Large intestine (tissue), 12 donors: Measurements from ENCODE around the gene UNC13A. TPM values are rescaled to one million over a fixed set of nuclear protein-coding genes. Genes with fewer than 3 reads are reported as not detected.
A peak's percentile ranks its signal among the peaks of the same experiment; 100 is the strongest.

Source experiments
- DNase-seq, 2 donors: peaks; one replicate each; pipeline versions ENCODE4 v3.0.0 to v3.0.0-alpha.2; 2013
- H3K27ac ChIP-seq: one replicate; pipeline ENCODE4 v1.5.1; 2013; ENCODE audit warnings: low read length
- H3K27me3 ChIP-seq: 2 replicates; pipeline ENCODE4 v1.6.1; 2013; ENCODE audit warnings: low read length; ENCODE audit not compliant: control insufficient read depth, insufficient read depth
- H3K36me3 ChIP-seq: 2 replicates; pipeline ENCODE4 v1.6.1; 2013; ENCODE audit warnings: low read length; ENCODE audit not compliant: control insufficient read depth, insufficient read depth
- H3K4me1 ChIP-seq: one replicate; pipeline ENCODE4 v1.6.1; 2013; ENCODE audit warnings: low read length; ENCODE audit not compliant: control insufficient read depth, insufficient read depth
- H3K4me3 ChIP-seq: one replicate; pipeline ENCODE4 v1.5.1; 2013; ENCODE audit warnings: low read length
- H3K9me3 ChIP-seq: one replicate; pipeline ENCODE4 v1.6.1; 2013; ENCODE audit warnings: mild to moderate bottlenecking, low read depth, low read length, moderate library complexity; ENCODE audit not compliant: control insufficient read depth
- WGBS: methylation state at CpG from one replicate; pipeline ENCODE4 v1.1.5; 2013; ENCODE audit warnings: low lambda C conversion rate; ENCODE audit not compliant: insufficient coverage; 5-methylcytosine and 5-hydroxymethylcytosine counted together
- long read RNA-seq, 11 donors: transcript quantifications; one replicate each; lab custom pipeline, GENCODE V29; 2026
- polyA plus RNA-seq: library from polyadenylated mRNA; unstranded; fragments of 120-200 nt; gene quantifications from one replicate; pipeline ENCODE4 v1.2.1, GENCODE V29; 2013

UNC13A gene
- 2.7 TPM for polyA plus RNA-seq
- long read RNA-seq, donor 1 = 0 reads
- long read RNA-seq, donor 2 = 0 reads
- long read RNA-seq, donor 3 = 0 reads
- long read RNA-seq, donor 4 = 0 reads
- long read RNA-seq, donor 5 = 0 reads
- long read RNA-seq, donor 6 = 0 reads
- long read RNA-seq, donor 7 = 0 reads
- long read RNA-seq, donor 8 = 0 reads
- long read RNA-seq, donor 9 = 0 reads
- long read RNA-seq, donor 10 = 0 reads
- long read RNA-seq, donor 11 = 0 reads

DNA sequence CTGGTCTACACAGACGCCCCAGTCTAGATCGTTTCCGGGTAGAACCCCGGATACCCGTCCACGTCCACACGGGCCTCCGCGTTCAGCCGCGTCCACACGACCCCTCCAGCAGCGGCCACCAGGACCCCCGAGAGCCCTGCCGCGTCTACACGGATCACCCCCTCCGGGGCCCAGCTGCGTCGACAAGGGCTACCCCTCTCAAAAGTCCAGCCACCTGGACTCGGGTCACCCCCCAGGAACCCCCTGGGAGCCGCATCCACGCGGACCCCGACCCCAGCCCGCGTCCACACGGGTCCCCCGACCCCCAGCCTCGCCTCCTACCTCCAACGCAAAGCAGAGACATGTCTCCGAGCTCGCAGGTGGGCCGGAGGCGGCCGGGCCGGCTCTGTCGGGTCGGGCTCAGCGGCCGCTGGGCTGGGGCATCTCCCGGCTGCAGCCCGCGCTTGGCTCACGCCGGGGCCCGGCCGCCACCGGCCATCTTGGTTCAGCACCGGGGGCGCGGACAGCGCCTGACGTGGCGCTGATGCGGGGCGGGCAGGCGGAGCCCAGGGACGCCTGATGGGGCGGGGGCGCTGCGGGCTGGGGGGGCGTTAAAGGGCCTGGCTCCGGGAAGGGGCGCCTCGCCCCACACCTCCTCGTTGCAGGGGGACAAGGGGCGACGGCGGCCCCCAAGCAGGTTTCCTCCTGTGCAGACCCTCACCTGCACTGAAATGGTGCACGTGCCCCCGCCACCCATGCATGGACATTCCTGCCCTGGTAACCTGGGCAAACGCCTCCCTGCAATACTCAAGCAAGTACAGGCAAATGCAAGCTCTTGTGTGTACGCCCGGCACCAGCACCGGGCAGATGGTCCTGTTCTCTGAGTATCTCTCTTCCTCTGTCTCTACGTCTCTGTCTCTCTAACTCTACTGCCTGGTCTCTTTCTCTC is at the start of gene UNC13A:
Gene UNC13A, minus strand, starts transcription at position 498 of the 928 bp plus-strand sequence. Its CDS starts 155 bp downstream, at position 343.
- H3K27me3 ChIP-seq = peaks cover 48% of the 10 kb centered on the region

DNA sequence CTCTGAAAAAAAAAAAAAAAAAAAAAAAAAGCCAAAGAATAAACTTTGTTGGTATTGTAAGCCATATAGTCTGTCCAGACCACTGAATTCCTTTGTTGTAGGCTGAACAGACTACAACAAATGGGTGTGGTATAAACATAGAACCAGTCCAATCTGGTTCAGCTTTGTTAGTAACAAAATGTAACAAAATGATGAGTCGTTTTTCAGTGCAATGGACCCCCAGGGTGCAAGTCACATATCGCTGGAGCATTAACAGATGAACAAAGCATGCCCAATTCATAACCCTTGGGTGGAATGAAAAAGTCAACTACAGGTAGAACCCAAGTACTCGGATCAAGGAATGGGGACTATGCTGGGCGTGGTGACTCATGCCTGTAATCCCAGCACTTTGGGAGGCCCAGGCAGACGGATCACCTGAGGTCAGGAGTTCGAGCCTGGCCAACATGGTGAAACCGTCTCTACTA is 49.6 kb upstream of the UNC13A start:
- no CpG with 5 or more reads among the region's 7 CpGs for WGBS
- Histone ChIP-seq H3K4me1 (no peaks in the 10 kb centered on the region), H3K27me3 (no peaks in the 10 kb centered on the region), H3K4me3 (no peak overlapping the region), H3K36me3 (peaks cover 25% of the 10 kb centered on the region), H3K9me3 (no peaks in the 10 kb centered on the region), H3K27ac (no peak overlapping the region)
- no peak for DNase-seq

More for the DNA sequence above, at the start of gene UNC13A:
- 0% methylated on average over 4 of the region's 77 CpGs for WGBS
- Histone ChIP-seq H3K9me3 (no peaks in the 10 kb centered on the region), H3K27ac (no peak within 1 kb of the TSS), H3K36me3 (no peaks in the 10 kb centered on the region), H3K4me3 (peak within 1 kb of the TSS; percentile 21), H3K4me1 (no peaks in the 10 kb centered on the region)
- peak in 1 of 2 donors; percentile 32 for DNase-seq

DNA sequence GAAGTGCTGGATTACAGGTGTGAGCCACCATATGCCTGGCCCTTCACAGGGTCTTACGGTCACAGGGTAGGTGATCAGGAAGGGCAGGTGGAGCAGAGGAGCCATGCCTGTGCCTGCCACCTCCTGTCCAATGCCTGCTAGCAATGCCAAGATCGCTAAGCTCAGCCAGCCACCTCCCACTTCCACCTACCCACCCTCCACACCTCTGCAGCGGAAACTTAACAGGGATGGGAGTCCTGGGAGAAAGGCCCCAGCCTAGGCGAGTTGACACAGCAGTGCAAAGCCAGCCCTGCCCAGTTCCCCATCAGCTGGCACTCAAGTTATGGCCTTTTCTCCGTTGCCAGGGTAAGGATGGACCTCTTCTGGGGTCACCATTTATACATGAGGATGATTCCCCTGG is 47.3 kb upstream of the UNC13A start:
- Histone ChIP-seq H3K4me3 (no peak overlapping the region), H3K4me1 (no peaks in the 10 kb centered on the region), H3K36me3 (peaks cover 35% of the 10 kb centered on the region), H3K27ac (no peak overlapping the region), H3K9me3 (no peaks in the 10 kb centered on the region), H3K27me3 (no peaks in the 10 kb centered on the region)
- DNase-seq = no peak
- WGBS = no CpG with 5 or more reads among the region's 5 CpGs

DNA sequence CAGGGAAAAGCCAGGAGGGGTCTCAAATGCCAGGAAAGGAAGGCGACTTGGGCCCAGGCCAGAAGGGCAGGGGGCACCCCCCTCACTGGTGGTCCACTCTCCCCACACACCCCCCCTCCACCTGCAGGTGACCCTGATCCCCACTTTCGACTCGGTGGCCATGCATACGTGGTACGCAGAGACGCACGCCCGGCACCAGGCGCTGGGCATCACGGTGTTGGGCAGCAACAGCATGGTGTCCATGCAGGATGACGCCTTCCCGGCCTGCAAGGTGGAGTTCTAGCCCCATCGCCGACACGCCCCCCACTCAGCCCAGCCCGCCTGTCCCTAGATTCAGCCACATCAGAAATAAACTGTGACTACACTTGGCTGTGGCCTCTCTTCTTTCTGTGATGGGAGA is 46.0 kb upstream of the UNC13A start:
- Histone ChIP-seq H3K9me3 (no peaks in the 10 kb centered on the region), H3K36me3 (peaks cover 44% of the 10 kb centered on the region), H3K27ac (no peak overlapping the region), H3K27me3 (no peaks in the 10 kb centered on the region), H3K4me1 (no peaks in the 10 kb centered on the region), H3K4me3 (no peak overlapping the region)
- no peak for DNase-seq
- no CpG with 5 or more reads among the region's 16 CpGs for WGBS

DNA sequence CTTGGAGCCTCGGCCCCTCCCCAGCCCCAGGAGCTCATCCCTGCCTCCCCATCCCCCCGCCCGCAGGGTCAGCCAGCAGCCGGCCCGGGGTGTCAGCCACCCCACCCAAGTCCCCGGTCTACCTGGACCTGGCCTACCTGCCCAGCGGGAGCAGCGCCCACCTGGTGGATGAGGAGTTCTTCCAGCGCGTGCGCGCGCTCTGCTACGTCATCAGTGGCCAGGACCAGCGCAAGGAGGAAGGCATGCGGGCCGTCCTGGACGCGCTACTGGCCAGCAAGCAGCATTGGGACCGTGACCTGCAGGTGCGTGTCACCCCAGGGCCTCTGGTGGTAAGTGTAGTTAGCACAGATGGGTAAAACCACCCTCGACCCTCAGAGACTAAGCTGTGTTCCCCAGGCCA is 45.0 kb upstream of the UNC13A start:
- Histone ChIP-seq H3K36me3 (peaks cover 52% of the 10 kb centered on the region), H3K9me3 (no peaks in the 10 kb centered on the region), H3K27ac (no peak overlapping the region), H3K4me1 (no peaks in the 10 kb centered on the region), H3K4me3 (no peak overlapping the region), H3K27me3 (no peaks in the 10 kb centered on the region)
- 100% methylated on average over 1 of the region's 22 CpGs for WGBS
- DNase-seq = no peak

DNA sequence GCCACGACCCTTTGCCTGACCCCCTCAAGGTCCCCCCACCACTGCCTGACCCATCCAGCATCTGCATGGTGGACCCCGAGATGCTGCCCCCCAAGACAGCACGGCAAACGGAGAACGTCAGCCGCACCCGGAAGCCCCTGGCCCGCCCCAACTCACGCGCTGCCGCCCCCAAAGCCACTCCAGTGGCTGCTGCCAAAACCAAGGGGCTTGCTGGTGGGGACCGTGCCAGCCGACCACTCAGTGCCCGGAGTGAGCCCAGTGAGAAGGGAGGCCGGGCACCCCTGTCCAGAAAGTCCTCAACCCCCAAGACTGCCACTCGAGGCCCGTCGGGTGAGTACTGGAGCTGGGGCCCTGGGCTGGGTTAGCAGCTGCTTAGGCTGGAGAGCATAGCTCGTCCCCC is 39.7 kb upstream of the UNC13A start:
- WGBS = no CpG with 5 or more reads among the region's 19 CpGs
- no peaks in the 10 kb centered on the region for H3K4me1 ChIP-seq
- peaks cover 66% of the 10 kb centered on the region for H3K36me3 ChIP-seq

DNA sequence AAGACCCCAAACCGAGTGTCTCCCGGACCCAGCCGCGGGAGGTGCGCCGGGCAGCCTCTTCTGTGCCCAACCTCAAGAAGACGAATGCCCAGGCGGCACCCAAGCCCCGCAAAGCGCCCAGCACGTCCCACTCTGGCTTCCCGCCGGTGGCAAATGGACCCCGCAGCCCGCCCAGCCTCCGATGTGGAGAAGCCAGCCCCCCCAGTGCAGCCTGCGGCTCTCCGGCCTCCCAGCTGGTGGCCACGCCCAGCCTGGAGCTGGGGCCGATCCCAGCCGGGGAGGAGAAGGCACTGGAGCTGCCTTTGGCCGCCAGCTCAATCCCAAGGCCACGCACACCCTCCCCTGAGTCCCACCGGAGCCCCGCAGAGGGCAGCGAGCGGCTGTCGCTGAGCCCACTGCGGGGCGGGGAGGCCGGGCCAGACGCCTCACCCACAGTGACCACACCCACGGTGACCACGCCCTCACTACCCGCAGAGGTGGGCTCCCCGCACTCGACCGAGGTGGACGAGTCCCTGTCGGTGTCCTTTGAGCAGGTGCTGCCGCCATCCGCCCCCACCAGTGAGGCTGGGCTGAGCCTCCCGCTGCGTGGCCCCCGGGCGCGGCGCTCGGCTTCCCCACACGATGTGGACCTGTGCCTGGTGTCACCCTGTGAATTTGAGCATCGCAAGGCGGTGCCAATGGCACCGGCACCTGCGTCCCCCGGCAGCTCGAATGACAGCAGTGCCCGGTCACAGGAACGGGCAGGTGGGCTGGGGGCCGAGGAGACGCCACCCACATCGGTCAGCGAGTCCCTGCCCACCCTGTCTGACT is 39.0 kb upstream of the UNC13A start:
- no peak for DNase-seq
- H3K4me1 ChIP-seq = no peaks in the 10 kb centered on the region
- no peak overlapping the region for H3K4me3 ChIP-seq
- H3K9me3 ChIP-seq = no peaks in the 10 kb centered on the region
- H3K36me3 ChIP-seq = peaks cover 62% of the 10 kb centered on the region
- no peaks in the 10 kb centered on the region for H3K27me3 ChIP-seq
- WGBS = no CpG with 5 or more reads among the region's 62 CpGs
- H3K27ac ChIP-seq = no peak overlapping the region

More for the DNA sequence above, 39.7 kb upstream of the UNC13A start:
- no peak for DNase-seq
- H3K27ac ChIP-seq = no peak overlapping the region
- H3K4me3 ChIP-seq = no peak overlapping the region
- no peaks in the 10 kb centered on the region for H3K9me3 ChIP-seq
- H3K27me3 ChIP-seq = no peaks in the 10 kb centered on the region

DNA sequence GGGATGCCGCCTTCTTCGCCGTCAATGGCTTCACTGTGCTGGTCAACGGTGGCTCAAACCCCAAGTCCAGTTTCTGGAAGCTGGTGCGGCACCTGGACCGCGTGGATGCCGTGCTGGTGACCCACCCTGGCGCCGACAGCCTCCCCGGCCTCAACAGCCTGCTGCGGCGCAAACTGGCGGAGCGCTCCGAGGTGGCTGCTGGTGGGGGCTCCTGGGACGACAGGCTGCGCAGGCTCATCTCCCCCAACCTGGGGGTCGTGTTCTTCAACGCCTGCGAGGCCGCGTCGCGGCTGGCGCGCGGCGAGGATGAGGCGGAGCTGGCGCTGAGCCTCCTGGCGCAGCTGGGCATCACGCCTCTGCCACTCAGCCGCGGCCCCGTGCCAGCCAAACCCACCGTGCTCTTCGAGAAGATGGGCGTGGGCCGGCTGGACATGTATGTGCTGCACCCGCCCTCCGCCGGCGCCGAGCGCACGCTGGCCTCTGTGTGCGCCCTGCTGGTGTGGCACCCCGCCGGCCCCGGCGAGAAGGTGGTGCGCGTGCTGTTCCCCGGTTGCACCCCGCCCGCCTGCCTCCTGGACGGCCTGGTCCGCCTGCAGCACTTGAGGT is 38.1 kb upstream of the UNC13A start:
- no CpG with 5 or more reads among the region's 59 CpGs for WGBS
- Histone ChIP-seq H3K36me3 (peaks cover 66% of the 10 kb centered on the region), H3K4me3 (no peak overlapping the region)

DNA sequence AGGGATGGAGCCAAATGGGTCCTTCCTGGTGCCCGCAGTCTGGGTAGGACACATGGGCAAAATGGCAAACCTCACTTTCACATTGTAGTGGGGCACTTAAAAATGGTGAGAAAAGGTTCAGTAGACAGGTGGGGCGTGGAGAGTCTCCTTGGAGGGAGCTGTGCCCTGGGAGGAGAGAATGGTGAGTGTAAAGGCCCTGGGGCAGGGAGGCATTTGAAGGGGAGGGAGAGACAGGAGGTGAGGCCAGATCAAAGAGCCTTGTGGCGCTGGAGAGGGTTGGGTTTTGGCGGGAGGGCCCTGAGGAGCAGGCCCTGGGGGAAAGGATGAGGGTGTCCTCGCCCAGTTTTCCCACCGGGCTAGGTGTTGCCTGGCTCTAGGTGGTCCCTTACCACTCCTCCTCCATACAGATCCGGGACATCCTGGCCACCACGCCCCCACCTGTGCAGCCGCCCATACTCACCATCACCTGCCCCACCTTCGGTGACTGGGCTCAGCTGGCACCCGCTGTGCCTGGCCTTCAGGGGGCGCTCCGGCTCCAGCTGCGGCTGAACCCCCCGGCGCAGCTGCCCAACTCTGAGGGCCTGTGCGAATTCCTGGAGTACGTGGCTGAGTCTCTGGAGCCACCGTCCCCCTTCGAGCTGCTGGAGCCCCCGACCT is 37.4 kb upstream of the UNC13A start:
- Histone ChIP-seq H3K4me1 (peaks cover 8% of the 10 kb centered on the region), H3K27ac (no peak overlapping the region), H3K36me3 (peaks cover 64% of the 10 kb centered on the region), H3K9me3 (no peaks in the 10 kb centered on the region), H3K4me3 (no peak overlapping the region), H3K27me3 (no peaks in the 10 kb centered on the region)
- no CpG with 5 or more reads among the region's 21 CpGs for WGBS
- DNase-seq = no peak

More for the DNA sequence above, 38.1 kb upstream of the UNC13A start:
- H3K27me3 ChIP-seq = no peaks in the 10 kb centered on the region
- DNase-seq = no peak
- no peak overlapping the region for H3K27ac ChIP-seq
- no peaks in the 10 kb centered on the region for H3K9me3 ChIP-seq
- H3K4me1 ChIP-seq = peaks cover 1% of the 10 kb centered on the region
